HG03175 (cell line): ENCODE results near the gene GLB1L.
"Not testable (repeated sequence)": the region's sequence is repeated elsewhere in the genome, so short reads cannot be mapped to it uniquely, and the experiment has no call there.

Source experiments
- ATAC-seq: cut with Tn5 transposase; IDR thresholded peaks from one replicate; pipeline ENCODE4 v1.9.1; 2021; ENCODE audit warnings: mild to moderate bottlenecking, moderate library complexity; ENCODE audit not compliant: unreplicated experiment

Gene GLB1L

DNA sequence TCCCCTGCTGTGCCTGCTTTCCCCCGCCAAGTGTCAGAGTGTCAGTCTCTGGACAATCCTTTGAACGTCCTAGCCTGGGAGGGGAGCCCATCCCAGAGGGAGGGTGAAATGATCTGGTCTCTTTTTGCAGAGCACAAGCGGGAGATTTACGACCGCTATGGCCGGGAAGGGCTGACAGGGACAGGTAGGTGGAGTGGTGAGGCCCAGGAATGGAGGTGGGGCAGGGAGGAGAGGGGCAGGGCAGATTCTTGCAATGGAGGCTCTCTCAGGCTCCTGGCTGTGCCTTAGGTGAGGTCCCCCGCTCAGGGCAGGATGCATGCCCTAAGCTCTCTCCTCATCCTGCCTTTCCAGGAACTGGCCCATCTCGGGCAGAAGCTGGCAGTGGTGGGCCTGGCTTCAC is 36.3 kb upstream of the GLB1L start:
- ATAC-seq, result no peak

DNA sequence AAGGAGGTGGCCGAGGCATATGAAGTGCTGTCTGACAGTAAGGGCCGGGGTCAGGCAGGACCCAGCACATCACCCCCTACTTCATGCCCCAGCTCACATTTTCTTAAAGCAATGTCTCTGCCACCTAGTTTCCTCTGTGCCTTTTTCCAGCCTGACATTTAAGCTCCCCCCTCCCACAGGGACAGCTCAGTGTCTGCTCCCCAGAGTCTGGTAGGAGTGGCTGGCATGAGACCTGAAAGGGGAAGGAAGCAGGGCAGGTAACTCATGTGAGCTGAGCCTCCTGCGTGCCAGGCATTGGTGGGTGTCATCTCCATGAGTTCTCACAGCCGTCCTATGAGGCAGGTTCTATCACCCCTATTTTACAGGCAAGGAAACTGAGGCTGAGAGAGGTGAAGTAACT is 35.4 kb upstream of the GLB1L start:
- ATAC-seq, result no peak

DNA sequence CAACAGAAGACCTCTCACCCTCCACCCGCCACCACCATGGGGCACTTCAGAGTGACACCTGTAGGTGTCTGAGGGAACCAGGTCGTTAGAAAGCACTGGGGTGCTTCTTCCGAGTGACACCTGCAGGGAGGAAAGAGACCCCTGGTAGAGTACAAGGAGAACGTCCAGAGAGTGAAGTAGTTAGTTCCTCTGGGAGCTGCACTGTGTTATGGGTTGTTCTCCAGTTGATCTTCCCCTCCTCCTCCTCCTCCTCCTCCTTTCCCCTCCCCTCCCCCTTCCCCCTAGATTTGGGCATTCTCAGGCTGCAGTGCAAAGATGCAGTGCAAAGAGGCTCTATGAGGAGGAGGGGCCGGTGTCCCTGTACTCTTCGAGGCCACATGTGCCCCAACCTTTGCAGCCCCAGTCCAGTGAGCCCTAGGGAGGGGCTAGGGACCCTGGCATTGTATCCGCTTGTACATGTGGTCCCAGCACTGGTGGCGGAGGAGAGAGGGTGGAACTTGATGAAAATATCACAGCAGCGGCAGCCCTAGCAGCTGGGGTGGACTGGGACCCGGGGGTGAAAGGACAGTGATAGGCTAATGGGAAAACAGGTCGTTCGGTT is 34.8 kb upstream of the GLB1L start:
- ATAC-seq, result no peak

DNA sequence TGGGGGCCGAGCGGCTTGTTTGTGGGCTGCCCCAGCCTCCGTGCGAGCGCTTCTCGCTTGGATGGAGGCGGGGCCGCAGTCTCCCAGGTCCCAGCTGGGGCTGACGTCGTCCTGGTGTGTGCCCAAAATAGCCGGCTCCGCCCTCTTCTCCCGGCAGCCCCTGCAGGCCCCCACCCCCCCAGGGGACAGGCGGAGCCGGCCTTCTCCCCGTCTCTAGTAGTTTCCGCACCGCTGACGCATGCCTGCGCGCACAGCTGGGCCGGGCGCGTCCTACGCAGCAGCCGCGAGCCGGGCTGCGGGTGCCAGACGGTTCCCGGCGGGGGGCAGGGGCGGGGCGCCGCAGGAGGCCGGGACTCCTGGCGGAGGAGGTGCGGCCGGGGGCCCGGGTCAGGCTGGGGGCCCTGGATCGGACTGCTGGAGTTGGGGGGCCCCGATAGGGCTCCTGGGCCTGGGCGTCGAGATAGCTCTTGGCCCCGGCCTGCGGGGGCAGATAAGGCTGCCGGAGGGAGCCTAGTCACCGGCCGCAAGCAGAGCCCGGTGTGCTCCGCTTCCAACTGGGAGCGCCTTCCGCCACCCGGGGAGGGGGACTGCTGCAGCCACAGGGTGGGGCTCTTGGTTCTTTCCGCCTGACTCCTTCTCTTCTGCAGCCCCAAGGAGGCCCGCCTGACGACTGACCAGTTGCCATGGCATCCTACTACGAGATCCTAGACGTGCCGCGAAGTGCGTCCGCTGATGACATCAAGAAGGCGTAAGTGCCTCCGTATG is 34.1 kb upstream of the GLB1L start, which contains the start of gene DNAJB2:
Gene DNAJB2, plus strand, starts transcription at position 216 of the 765 bp plus-strand sequence. Its CDS starts 468 bp downstream, at position 684.
- ATAC-seq, result peak; percentile 82

DNA sequence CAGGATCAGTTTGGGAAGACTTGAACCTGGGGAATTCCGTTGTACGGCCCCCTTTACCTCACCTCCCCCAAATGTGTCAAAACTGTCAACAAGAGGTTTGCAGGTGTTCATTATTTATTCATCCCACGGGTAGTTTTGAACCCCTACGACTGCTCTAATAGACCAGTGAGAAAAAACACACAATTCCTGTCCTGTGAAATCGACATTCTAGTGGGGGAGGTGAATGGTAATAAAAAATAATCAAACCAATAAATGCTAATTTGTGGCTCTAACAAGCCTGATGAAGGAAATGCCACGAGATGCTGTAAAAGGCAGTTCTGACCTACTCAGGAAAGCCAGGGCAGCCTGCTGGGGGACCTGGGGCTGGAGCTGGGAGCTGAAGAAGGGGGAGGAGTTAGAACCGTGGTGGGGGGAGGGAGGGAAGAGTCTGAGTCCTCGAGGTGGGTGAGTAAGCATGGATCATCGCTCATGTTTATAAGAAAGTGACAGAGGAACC is 33.5 kb upstream of the GLB1L start:
- no peak for ATAC-seq

DNA sequence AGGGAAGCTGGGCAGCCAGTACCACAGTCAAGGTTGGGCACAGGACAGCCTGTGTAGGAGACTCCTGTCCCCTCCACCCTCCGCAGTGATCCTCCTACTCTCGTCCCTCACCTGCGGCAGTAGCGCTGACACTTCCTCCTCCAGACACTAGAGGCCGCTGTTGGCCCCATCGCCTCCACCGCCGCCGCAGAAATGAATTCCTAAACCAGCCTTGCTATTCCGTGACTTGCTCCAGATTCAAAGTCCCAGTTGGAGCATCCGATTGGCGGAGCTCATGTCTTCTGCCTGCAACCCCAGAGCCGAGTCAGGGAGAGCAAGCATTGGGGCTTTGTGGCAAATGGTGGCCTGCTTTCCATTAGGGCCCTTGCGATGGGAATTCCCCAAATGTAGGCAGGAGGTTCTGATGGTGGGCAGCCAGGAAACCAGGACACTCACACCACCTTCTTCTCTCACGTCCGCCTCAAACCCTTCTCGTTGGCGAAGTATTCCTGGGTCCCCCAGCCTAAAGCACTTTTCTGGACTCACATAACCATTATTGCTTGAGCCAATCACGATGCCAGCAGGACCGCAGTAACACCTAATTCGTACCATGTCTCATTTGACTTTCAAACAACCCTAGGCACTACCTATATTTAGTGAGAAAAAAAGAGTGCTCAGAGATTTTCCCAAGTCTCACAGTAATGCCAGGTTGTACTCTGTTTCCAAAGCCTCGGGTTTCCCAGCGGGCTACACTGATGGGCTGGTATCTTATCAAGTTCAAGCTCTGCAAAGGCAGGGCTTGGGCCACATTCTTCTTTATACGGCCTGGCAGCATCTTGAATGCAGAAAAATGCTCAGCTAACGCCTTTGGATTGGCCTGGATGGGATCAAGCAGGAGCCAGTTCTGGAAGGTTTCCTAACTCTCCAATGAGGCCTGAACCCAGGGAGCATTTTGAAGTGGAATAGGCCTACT is 32.7 kb upstream of the GLB1L start:
- no peak for ATAC-seq

DNA sequence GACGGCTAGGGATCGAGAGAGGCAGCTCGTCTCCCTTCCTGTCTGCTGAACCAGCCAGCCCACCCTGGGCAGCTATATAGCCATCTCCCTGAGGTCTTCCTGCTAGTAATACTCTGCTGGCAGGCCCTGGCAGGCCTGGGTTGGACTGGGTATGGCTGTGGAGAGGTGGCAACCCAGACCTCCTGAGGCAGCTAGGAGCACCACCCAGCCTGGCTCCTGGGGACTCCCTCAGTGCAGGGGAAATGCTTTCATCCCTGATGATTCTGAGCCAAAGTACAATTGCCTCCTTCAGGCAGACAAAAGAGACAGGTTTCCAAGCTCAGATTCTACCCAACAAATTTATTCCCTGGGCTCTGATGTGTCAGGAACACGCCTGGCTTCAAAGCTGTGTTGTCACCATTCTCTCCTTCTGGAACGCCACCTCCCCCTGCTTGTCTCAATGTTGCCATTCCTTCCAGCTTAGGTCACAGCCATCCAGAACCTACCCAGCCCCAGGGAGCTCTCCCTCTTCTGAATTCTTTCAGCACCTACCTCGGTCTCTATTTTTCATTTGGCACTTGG is 29.2 kb upstream of the GLB1L start:
- no peak for ATAC-seq

DNA sequence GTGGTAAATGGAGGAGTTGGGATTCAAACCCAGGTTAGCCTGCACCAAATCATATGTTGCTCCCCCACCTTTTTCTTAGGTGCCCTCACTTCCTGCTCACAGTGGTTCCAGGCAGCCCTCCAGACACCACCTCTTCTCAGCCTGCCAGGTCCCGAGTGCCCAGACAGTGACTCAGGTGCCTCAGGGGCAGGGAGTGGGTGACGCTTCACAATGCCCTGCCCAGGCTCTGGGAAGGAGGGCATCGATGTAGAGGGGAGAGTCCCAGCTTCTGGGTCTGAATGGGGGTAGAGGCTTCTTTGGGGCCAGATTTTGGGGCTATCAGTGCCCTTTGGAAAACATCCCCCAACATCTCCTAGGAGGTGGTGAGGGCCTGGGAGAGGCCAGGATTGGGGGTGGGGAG is 28.7 kb upstream of the GLB1L start:
- no peak for ATAC-seq

DNA sequence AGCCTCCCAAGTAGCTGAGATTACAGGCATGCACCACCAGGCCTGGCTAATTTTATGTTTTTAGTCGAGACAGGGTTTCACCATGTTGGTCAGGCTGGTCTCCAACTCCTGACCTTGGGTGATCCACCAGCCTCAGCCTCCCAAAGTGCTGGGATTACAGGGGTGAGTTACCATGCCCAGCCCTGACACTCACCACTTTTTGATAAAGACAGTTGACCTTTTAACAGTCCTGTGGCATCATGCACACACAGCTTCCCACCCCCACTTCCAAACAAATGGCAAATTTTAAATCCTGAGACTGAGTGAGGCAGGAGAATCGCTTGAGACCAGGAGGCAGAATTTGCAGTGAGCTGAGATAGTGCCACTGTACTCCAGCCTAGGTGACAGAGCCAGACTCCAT is 27.8 kb upstream of the GLB1L start:
- ATAC-seq, result no peak

DNA sequence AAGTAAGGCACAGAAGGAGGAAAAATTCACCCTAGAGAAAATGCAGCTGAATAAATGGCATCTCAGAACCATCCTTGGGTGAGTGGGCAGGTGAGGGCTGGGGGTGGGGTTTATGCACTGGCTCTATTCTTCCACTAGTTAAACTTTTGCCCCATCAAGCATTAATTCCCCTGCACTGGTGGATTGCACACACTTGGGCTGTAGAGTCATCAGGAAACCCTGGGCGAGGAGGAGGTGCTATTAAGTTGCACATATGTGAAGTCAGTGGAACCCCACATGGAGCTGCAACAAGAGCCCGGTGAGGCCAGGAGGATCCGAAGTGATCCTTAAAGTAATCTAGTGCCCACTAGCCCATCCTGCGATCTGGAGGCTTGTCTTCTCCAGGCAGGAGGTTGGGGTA is 27.1 kb upstream of the GLB1L start:
- ATAC-seq, result no peak

DNA sequence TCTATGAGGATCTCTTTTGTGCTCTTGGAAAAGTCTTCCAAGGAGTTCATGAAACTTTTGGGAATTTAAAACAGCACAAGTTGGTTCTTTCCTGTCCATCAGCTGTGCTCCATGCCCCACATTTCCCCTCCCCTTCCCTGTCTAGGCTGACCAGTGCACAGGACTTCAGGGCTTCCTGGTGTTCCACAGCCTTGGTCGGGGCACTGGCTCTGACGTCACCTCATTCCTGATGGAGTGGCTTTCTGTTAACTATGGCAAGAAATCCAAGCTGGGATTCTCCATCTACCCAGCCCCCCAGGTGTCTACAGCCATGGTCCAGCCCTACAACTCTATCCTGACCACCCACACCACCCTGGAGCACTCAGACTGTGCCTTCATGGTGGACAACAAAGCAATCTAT is 25.8 kb upstream of the GLB1L start:
- ATAC-seq, result no peak

DNA sequence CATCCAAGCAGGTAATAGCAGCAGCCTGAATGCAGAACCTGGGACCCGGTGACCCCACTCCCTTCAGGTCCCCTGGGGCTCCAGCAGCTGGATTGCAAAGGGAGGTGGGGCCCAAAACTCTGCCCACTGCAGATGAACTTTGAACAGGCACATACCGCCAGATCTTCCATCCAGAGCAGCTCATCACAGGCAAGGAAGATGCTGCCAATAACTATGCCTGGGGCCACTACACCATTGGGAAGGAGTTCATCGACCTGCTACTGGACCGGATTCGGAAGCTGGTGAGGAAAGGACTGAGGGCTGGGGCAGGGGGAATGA is 24.8 kb upstream of the GLB1L start:
- ATAC-seq, result no peak

DNA sequence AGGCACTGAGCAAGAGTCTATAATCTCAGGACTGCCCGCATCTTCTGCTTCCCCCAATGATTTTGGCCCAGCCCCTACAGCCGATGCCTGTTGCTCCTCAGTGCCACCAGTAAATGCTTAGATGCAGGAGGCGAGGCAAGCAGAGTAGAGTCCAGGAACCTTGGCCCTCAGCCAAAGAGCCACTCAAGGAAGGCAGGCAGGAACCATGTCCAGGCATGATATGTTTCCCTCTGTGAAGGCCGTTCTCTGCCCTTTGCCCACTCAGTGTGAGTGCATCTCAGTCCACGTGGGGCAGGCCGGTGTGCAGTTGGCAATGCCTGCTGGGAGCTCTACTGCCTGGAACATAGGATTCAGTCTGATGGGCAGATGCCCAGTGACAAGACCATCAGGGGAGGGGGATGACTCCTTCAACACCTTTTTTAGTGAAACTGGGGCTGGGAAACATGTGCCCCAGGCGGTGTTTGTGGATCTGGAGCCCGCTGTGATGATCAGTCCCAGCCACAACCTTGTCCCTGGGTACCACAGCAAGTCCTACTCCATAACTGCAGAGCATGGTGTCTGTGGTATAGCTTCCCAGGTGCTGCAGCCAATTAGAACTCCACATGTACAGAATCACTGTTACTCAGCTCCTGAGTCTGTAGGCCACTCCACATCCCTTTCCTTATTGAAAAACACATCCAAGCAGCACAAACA is 24.3 kb upstream of the GLB1L start:
- no peak for ATAC-seq

DNA sequence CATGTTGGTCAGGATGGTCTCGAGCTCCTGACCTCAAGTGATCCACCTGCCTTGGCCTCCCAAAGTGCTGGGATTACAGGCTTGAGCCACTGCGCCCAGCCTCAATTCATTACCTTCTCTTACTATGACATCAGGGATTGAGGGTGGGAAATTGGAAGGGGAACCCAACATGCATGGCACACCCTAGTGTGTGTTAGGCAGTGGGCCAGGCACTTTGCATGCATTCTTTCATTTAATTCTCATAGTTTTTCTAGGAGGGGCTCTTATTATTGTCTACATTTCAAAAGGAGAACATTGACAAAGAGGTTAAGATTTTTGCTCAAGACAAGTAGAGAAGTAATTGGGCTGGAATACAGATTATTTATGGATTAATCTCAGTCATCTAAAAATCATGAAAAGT is 23.1 kb upstream of the GLB1L start:
- ATAC-seq, result no peak

DNA sequence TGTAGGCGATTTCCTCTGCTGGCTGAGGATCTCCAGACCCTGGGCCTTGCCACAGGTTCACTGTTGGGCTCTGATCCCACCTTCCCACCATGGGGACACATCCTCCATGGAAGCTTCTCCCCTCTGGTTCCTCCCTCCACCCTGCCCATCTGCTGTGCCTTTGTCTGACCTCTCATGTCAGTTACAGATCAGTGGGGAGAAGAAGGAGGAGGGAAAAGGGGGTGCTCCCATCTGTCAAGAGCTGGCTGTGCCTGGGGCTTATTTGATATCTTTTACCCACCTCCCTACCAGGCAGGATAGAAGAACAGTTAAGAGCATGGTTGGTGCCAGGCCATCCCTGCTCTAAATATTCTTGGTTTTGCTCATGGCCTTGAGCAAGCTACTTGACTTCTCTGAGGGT is 21.6 kb upstream of the GLB1L start:
- no peak for ATAC-seq

DNA sequence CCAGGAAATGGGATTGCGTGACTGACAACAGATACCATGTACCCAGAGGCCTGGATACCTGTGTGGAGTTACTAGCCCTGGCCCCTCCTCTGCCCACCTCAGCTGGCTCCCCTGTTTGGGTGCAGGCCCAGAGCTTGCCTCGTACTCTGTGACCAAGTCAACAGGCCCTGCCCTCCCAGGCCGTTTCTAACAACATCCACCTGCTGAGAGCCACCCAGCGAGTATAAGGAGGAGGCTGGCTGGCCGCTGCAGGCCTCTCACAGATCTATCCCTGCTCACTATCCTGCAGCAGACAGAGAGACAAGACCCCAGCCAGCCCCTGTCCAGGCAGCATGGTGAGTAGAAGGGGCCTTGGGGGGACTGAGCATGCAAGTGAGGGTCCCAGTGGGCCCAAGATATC is 21.0 kb upstream of the GLB1L start:
- ATAC-seq, result no peak

DNA sequence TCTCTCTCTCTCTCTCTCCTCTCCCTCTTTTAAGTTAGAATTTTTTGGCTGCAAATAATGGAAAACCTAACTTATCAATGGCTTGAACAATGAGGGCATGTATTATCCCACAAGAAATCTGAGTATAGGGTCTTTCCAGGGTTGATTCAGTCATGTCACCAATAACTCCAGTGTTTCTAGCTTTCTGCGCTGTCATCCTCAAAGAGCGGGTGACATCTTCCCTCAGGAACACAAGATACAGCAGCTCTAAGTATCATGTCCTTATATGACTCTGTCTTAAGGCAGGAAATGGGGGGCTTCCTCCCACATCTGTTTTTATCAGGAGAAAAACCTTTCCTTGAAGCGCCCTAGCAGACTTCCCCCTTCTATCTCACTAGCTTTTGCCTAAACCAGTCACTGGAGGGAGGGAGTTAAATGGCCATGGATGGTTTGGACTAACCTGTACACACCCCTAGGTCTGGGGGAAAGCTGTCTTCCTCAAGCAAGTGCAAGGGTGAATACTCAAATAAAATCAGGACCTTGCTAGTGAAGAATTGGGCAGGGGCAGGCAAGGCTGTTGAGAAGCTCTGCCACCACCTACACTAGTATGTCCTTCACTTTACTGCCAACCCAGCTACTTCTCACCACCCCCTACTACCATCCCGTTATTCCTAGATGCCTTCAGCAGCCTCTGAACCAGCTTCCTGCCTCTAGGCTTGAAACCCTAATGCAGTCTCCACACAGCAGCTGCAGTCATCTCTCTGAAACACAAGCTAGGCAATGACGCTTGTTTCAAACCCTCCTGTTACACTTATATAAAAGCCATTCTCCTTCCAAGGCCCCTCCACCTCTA is 16.0 kb upstream of the GLB1L start:
- no peak for ATAC-seq

DNA sequence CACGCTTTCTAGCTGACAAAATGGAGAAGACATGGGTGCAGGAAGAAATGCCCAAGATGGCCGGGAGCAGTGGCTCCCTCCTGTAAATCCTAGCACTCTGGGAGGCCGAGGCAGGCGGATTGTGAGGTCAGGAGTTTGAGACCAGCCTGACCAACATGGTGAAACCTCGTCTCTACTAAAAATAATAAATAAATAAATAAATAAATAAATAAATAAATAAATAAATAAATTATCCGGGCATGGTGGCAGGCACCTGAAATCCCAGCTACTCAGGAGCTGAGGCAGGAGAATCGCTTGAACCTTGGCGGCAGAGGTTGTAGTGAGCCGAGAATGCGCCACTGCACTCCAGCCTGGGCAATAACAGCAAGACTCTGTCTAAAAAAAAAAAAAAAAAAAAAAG is 13.7 kb upstream of the GLB1L start:
- not testable (repeated sequence) for ATAC-seq

DNA sequence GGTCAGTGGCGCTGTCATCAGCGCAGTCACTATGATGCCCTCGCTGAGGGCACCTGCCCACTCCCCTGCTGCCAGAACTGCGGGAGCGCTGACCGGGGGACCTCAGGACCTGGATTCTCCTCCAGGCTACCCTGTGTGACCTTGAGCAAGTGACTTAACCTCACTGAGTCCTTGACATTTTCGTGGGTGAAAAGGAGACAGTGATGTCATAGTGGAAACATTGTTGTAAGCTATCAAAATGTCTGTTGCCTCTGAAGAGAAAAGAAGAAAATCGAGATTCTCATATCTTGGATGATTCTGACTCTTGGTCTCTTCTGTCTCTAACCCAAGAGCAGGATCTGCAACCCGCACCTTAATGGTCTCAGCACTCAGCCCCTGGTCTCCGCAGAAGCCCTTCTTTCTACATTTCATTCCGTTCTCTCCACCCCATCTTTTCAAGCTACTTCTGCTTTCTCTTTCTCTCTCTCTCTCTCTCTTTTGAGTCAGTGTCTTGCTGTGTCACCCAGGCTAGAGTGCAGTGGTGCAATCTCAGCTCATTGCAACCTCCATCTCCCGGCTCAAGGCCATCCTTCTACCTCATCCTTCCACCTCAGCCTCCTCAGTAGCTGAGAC is 9.5 kb upstream of the GLB1L start:
- peak; percentile 35 for ATAC-seq
